HG03442 (cell line): ENCODE results near the gene PRKG1.

Experiments used
- ATAC-seq: cut with Tn5 transposase; IDR thresholded peaks from one replicate; pipeline ENCODE4 v1.9.1; 2021; ENCODE audit warnings: mild to moderate bottlenecking, moderate library complexity; ENCODE audit not compliant: unreplicated experiment

Gene PRKG1

DNA sequence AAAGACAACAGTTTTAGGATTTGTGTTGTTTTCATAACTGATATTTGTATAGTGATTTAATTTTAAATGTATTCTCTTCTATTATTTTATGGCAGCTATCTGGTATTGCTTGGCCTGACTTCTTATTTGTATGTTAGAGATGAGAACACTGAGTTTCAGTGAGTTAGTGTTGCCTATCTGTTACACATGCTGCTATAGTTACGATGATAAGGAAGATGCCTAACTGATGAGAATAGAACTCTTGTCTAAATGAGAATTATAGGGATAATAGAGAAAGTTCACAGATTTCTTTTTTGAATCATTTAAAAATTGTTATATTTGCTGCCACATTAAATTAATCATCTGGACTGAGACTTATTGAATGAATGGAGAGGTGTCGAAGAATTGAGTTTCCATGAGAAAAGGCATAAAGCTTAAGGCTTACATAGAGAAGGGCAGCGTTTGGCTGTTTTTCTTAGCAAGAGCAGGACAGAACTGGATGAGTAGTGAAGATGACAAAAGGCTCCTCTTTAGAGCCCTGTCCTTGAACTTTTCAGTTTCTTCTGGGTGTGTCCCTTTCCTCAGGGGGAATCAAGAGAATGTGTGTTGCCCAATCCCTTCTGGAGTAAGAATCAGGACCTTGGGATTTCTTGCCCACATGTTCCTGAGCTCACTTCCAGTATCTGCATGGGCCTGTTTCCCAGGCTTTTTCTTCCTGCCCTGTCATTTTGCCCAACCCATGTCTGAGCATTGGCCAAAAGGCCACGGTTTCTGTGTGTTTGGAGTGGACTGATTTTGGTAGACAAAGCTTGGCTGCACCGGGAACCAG, 820.7 kb downstream of the PRKG1 start:
- ATAC-seq, result no peak

DNA sequence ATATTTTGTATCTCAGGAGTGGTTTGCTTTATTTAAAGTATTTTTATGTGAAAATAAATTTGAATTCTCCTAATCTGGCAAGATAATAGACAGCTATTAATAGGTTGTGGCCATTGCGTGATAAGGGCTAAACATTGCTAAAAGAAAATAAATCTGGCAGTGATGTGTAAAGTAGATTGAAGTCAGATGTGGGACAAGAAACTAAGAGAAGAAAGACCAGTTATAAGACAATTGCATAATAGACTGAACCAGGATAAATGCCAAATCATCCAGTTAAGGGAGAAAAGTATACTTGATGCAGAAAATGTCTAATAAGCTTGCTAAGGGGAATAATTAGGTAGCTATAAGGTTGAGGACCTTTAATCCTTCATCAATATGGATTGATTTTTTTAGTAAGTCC, 822.6 kb downstream of the PRKG1 start:
- ATAC-seq, result no peak

DNA sequence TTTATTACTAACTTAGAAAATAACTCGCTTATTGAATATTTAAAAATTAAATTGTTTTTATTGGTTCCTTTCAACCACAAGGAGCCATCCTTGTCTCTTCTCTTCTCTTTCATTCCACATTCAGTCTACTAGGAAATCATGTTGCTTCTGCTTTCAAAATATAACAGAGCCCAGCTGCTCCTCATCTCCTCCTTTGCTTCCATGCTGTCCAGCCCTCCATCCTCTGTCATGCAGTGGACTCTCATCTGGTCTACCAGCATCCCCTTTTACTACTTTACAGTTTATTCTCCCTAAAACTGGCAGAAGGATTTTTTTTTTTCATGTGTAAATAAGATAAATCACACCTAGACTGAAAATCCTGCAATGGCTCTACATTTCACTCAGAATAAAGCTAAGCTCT, 823.3 kb downstream of the PRKG1 start:
- ATAC-seq, result no peak

- no peak for ATAC-seq
These were observed 825.9 kb downstream of the PRKG1 start for GRCh38 chr10:51900180-51900579.

- ATAC-seq, result no peak
These were observed 829.4 kb downstream of the PRKG1 start for GRCh38 chr10:51903675-51904074.

DNA sequence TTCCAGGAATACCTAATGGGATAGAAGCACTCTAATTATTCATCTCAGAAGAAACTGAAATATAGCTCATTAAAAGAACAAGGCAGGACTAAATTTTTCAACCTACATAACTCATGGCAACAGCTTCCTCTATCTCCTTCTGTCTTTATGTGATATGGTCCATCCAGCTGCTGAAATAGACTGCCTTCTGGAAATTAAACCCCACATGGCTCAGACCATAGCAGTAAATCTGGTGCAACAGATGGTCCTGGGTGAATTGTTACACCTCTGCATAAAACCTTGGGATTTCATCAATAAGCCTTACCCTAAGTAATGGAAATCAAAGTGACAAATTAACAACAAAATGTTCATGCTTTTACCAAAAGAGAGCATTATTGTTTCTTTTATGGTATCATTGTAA, 830.7 kb downstream of the PRKG1 start:
- no peak for ATAC-seq

DNA sequence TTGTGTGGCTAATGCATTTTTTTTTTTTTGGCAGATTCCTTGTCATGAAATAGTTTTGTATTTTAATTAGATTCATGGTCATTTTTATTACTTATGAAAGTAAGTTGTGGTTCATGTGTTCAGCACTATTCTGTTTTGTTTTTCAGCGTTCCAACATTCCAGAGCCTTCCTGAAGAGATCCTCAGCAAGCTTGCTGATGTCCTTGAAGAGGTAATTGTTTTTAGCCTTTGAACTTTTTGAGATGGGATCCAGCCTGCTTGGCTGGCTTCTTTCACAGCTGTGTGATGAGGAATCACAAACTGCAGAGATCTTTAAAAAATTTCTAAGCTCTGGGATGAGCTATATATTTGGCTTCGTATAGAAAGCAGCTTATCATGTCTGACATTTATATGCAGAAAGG, 833.1 kb downstream of the PRKG1 start:
- ATAC-seq, result no peak

DNA sequence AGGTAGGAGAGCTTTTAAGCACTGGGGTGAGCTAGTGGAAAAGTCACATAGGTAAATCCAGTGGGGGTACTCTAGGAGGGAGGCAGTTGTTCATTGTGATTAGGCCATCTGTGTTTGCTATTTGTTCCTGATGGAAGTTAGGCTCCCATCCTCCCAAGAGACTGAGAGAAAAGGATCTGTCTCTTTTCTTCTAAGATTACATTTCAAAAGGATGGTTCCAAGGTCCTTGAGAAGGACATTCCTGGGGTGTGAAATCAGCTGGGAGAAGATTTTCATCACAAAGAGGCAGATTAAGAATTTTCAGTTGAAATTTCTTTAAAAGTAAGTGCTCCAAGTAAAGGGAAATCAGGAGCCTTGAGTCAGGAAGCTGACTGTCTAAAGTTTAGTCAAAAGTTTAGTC, 835.9 kb downstream of the PRKG1 start:
- ATAC-seq, result no peak

- ATAC-seq, result no peak
These were observed 836.3 kb downstream of the PRKG1 start for GRCh38 chr10:51910596-51910995.

DNA sequence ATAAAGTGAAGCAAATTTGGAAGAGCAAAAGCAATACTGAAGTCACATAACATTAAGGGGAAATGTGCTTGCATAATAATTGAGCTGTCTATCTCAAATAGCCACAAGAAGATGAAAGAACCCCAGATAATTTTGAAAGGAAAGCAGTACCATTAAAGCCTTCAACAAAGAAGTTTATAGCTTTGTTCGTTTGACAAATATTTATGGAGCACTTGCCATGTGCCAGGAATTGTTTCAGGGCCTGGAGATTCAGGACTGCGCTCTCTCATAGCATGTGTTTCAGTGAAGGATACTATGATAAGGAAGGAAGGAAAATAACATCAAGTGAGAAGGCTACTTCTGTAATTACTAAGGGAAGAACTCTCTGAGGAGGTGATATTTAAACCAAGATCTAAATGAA, 837.4 kb downstream of the PRKG1 start:
- ATAC-seq, result no peak

DNA sequence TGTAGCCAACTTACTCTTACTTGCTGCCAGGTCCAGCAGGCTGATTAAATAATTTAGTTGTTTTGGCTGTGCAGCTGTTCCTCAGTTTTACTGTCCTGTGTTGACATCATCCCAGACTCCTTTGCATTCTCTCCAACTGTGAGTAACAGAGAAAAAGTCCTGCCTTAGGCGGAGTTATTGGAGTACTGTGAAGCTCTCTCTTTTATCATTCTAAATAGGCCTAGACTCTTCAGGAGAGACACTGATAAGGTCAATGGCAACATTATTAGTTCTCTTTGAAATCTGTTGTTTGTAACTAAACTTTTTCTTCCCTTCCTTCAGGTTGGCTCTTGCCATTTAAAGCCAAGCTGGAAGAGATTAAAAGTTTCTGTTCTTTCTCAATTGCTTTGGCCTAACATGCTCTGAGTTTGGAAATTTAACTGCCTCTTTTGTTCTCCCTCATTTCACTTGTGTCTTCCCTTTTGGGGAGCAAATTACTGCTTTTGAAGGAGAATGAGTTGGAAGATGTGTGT, 840.8 kb downstream of the PRKG1 start:
- ATAC-seq, result no peak

- ATAC-seq, result no peak
These were observed 844.2 kb downstream of the PRKG1 start for GRCh38 chr10:51918440-51918839.

GRCh38 chr10:51918884-51919325, 844.6 kb downstream of the PRKG1 start:
- ATAC-seq, result no peak

DNA sequence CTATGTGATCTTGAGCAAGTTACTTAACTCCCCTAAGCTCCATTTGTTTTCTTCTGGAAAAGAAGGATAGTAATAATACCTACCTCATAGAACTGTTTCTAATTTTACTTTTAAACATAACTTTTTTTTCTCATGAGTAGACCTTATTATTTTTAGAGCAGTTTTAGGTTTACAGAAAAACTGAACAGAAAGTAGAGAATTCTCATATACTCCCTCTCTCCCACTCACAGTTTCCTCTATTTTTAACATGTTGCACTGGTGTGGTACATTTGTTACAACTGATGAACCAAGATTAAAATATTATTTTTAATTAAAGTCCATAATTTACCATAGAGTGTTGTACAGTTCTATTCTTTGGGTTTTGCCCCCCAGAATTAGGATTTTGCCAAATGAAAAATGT, 846.4 kb downstream of the PRKG1 start:
- ATAC-seq, result no peak

DNA sequence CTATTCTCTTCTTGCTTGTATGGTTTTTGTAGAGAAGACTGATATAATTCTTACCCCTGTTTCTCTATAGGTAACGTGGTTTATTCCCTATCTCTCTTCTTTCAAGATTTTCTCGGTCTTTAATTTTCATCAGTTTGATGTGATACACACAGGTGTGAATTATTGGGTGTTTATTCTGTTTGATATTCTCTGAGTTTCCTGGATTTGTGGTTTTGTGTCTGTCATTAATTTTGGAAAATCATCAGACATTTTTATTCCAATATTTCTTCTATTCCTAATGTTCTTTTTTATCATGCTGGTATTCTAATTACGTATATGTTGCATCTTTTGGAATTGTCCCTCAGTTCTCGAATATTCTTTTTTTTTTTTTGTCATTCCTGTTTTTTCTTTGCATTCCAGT, 850.1 kb downstream of the PRKG1 start:
- ATAC-seq, result no peak

- no peak for ATAC-seq
These were observed 852.0 kb downstream of the PRKG1 start for GRCh38 chr10:51926337-51926736.

GRCh38 chr10:51928162-51928561, 853.9 kb downstream of the PRKG1 start:
- no peak for ATAC-seq

GRCh38 chr10:51932530-51932929, 858.2 kb downstream of the PRKG1 start:
- no peak for ATAC-seq

- no peak for ATAC-seq
These were observed 860.1 kb downstream of the PRKG1 start for GRCh38 chr10:51934373-51934772.

DNA sequence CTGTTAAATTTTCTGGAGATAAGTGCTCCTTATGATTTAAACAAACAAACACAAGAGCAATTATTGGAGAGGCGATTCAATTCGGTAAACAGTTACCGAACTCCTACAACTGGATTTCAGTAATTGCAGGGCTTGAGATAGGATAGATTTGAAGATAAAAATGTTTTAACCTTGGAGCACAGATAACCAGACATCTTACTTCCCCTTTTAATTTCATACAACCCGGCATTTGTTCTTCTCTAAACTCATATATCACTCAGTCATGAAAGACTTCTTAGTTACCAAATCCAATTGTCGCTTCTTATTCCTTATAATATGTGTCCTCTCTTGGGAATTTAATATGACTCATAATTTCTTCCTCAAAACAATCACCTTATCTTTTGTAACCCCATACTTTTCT, 861.1 kb downstream of the PRKG1 start:
- no peak for ATAC-seq

- ATAC-seq, result no peak
These were observed 863.2 kb downstream of the PRKG1 start for GRCh38 chr10:51937308-51938140.
